Ovary (tissue), 3 donors: Measurements from ENCODE around the gene SLC6A9.

Experiments
- POLR2A ChIP-seq: fragments of 450-650 bp; IDR thresholded peaks from one replicate; pipeline ENCODE4 v1.6.1; 2017; ENCODE audit warnings: antibody characterized with exemption, mild to moderate bottlenecking, moderate library complexity
- TF ChIP-seq, protein P1 (sequence below), 3 donors: fragments of 450-650 bp in 2 of 3; fragments of 200-600 bp in 1 of 3; IDR thresholded peaks; one replicate each; pipeline versions ENCODE4 v1.5.1 to v1.8.0; 2016 to 2022; ENCODE audit warnings: antibody characterized with exemption in 3 of 3, mild to moderate bottlenecking in 1 of 3
- donor health status: DM: no; HTN: no; CAD: no.

DNA sequence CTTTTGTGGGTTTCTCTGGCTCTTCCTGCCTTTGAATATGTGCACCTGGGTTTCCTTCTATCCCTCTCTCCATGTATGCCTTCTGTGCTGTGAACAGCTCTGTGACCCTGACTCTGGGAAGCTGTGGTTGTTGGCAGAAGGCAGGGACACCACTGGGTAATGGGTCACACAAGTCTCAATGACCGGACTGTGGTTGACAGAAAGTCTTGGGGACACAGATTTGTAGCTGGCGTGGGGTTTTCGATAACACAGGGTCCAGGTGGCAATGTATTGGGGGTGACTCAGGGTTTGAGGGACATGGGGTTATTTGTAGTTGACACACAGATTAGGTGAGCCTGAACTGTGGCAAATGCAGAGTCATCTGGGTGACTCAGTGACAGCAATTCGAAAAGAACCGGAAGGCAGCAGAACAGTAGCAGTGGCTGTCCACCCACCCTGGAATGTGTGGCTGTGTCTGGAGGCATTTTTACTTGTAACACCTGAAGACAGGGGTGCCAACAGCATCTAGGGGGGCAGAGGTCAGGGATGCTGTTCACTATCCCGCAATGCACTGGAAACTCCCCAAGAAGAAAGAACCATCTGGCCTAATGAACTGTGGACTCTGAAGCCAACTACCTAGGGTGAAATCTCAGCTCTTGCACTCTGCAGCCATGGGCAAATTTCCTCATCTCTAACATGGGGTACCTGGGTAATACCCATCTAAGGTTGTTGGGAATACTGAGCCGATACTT is 13.0 kb upstream of the SLC6A9 start:
- TF ChIP-seq, protein P1, sequence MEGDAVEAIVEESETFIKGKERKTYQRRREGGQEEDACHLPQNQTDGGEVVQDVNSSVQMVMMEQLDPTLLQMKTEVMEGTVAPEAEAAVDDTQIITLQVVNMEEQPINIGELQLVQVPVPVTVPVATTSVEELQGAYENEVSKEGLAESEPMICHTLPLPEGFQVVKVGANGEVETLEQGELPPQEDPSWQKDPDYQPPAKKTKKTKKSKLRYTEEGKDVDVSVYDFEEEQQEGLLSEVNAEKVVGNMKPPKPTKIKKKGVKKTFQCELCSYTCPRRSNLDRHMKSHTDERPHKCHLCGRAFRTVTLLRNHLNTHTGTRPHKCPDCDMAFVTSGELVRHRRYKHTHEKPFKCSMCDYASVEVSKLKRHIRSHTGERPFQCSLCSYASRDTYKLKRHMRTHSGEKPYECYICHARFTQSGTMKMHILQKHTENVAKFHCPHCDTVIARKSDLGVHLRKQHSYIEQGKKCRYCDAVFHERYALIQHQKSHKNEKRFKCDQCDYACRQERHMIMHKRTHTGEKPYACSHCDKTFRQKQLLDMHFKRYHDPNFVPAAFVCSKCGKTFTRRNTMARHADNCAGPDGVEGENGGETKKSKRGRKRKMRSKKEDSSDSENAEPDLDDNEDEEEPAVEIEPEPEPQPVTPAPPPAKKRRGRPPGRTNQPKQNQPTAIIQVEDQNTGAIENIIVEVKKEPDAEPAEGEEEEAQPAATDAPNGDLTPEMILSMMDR (IDR thresholded peaks at IDR 0.05), result no peak
- TF ChIP-seq POLR2A, result no peak
